ENCODE results near the gene KRTAP10-12. TPM values are rescaled to one million over a fixed set of nuclear protein-coding genes. Genes with fewer than 3 reads are reported as not detected.

The KRTAP10-12 gene
- total and polyA plus RNA-seq, 2 experiments from 2014 or later: not detected

DNA sequence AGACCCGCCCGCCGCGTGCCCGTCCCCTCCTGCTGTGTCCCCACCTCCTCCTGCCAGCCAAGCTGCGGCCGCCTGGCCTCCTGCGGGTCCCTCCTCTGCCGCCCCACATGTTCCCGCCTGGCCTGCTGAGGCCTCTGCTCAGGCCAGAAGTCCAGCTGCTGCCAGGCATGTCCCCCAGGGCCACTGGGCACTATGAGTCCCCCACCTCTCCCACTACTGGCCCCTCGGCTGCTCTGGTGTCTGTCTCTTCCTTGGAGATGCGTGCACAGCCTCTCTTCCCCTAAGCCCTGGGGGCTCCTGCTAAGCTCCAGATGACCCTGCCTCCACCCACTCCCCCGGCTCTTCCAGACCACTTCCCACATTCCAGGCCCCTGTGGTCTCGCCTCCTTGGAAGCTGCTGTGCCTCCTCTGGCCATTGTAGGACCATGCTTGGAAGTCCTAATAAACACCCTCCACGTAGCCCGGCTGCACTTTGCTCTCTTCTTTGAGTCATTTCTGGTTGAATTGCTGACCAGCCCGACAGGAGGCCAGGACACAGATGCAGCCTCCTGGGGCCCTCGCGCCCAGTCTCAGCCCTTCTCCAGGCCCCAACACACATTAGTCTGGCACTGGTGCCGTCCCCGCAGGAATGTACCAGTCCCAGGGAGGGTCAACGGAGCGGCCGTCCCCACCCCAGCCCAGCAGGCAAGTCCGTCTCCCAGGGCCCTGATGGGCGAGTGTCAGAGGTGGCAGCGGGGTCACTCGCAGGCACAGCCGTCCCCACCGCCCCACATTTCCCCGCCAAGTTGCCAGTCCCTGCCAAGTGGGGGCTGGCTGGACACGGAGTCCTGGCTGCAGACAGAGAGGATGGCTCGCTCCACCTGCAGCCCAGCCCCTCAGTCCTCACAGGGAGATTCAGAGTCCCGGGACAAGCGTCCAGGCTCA is 1.1 kb downstream of the KRTAP10-12 start:
- Histone ChIP-seq H3K4me3 (no peak overlapping the region), H3K27ac (no peak overlapping the region), H3K36me3 (no peaks in the 10 kb centered on the region), H3K4me1 (ENCODE audit: low read depth) (no peaks in the 10 kb centered on the region), H3K9me3 (ENCODE audit: low read depth) (no peaks in the 10 kb centered on the region), H3K27me3 (peaks cover 18% of the 10 kb centered on the region)
- TF ChIP-seq, protein P1, sequence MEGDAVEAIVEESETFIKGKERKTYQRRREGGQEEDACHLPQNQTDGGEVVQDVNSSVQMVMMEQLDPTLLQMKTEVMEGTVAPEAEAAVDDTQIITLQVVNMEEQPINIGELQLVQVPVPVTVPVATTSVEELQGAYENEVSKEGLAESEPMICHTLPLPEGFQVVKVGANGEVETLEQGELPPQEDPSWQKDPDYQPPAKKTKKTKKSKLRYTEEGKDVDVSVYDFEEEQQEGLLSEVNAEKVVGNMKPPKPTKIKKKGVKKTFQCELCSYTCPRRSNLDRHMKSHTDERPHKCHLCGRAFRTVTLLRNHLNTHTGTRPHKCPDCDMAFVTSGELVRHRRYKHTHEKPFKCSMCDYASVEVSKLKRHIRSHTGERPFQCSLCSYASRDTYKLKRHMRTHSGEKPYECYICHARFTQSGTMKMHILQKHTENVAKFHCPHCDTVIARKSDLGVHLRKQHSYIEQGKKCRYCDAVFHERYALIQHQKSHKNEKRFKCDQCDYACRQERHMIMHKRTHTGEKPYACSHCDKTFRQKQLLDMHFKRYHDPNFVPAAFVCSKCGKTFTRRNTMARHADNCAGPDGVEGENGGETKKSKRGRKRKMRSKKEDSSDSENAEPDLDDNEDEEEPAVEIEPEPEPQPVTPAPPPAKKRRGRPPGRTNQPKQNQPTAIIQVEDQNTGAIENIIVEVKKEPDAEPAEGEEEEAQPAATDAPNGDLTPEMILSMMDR (IDR thresholded peaks at IDR 0.05; ENCODE audit: low read depth, low read length): no peak
- no peak for DNase-seq (ENCODE audit: low read depth in 1 of 2, low spot score in 1 of 2)

DNA sequence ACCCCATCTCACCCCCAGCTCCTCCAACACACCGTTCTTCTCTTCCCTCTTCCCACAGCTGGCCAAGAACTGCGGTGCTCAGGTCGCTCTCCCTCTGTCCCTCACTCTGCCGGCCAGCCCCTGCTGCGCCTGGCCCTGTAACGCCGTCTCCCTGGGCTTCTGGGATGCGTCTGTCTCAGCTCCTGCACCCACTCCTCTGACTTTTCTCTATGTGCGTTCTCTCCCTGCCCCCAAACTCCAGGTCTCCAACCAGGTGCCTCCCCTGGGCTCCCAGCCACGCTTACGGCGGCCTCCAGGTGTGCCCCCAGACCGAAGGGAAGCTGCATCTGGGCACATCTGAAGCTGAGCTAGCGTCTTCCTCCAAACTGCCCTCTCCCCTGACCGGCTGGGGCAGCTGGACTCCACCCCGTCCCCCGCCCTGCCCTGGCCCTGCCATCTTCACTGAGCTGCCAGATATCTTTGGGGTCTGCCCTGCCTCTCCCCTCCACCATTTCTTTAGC is 2.6 kb downstream of the KRTAP10-12 start:
- Histone ChIP-seq H3K4me1 (ENCODE audit: low read depth) (no peaks in the 10 kb centered on the region), H3K27me3 (peaks cover 32% of the 10 kb centered on the region), H3K9me3 (ENCODE audit: low read depth) (no peaks in the 10 kb centered on the region), H3K4me3 (no peak overlapping the region), H3K27ac (no peak overlapping the region), H3K36me3 (no peaks in the 10 kb centered on the region)
- TF ChIP-seq, protein P1 (IDR thresholded peaks at IDR 0.05; ENCODE audit: low read depth, low read length): no peak
- no peak for DNase-seq (ENCODE audit: low read depth in 1 of 2, low spot score in 1 of 2)

DNA sequence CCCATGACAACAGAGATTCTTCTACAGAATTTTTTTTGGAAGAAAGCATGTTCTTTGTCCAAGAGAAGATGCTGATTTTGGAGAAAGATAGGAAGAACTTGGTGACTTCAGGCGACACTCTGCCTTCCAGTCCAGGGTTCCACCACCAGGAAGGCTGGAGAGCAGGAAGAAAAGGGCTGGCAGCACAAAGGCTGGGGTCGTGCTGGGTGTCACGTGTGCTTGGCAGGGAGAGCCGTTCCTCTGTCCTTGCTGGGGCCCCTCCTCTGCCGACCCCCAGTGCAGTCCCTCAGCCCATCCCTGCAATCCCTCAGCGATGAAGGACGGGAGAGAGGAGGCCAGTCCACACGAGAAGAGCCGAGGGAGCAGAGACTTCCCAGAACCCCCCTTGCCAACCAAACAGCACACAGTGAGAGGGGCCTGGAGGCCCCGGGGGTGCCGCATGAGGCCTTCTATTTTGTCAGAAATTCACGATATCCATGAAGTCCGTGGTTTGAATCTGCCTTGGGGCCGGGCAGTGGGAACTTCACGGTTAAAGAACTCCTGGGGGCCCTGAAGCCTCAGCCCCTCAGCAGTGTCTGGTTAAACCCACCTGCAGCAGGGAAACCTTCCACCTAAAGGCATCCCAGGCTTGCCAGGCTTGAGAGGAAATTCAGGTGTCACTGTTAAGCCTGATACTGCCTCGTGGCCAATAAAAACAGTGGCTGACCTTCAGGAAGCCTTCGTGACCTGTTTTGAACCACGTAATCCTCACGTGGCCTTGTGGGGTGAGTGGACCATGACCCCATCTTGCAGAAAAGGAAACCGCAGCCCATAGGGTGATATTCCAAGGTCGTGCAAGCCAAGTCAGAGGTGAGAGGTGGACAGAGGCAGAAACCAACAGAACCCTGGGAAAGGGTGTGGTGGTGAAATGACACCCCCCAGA is 3.4 kb downstream of the KRTAP10-12 start:
- no peak overlapping the region for H3K27ac ChIP-seq
- no peaks in the 10 kb centered on the region for H3K36me3 ChIP-seq
- TF ChIP-seq, protein P1 (IDR thresholded peaks at IDR 0.05; ENCODE audit: low read depth, low read length): no peak
- DNase-seq (ENCODE audit: low read depth in 1 of 2, low spot score in 1 of 2): no peak
- H3K4me3 ChIP-seq: no peak overlapping the region
- peaks cover 41% of the 10 kb centered on the region for H3K27me3 ChIP-seq
- no peaks in the 10 kb centered on the region for H3K9me3 ChIP-seq (ENCODE audit: low read depth)
- H3K4me1 ChIP-seq (ENCODE audit: low read depth): no peaks in the 10 kb centered on the region

DNA sequence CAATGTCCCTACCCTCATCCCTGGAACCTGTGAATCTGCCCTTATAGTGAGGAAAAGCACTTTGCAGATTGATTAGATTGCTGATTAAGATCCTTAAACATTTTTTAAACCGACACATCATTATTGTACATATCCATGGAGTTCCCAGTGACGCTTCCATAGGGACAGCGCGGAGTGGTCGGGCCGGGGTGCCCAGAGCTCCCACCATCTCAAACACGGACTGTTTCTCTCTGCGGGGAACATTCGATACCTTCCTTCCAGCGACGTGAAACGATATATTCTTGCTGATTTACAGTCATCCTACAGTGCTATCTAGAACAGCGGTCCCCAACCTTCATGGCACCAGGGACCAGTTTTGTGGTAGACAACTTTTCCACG is 4.0 kb downstream of the KRTAP10-12 start:
- Histone ChIP-seq H3K27ac (no peak overlapping the region), H3K27me3 (peaks cover 47% of the 10 kb centered on the region), H3K4me1 (ENCODE audit: low read depth) (no peaks in the 10 kb centered on the region), H3K36me3 (no peaks in the 10 kb centered on the region), H3K4me3 (no peak overlapping the region), H3K9me3 (ENCODE audit: low read depth) (no peaks in the 10 kb centered on the region)
- TF ChIP-seq, protein P1 (IDR thresholded peaks at IDR 0.05; ENCODE audit: low read depth, low read length): no peak
- no peak for DNase-seq (ENCODE audit: low read depth in 1 of 2, low spot score in 1 of 2)

DNA sequence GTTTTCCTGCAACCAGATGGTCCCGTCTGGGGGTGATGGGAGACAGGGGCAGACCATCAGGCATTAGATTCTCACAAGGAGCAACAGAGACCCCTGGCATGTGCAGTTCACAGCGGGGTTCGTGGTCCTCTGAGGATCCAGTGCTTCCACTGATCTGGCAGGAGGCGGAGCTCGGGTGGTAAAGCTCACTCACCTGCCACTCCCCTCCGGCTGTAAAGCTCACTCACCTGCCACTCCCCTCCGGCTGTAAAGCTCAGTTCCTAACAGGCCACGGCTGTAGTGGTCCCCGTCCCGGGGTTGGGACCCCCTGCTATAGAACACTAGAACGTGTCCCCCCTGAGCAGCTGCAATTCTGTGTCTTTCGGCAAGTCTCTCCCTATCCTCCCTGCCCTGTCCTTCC is 4.6 kb downstream of the KRTAP10-12 start:
- no peak for DNase-seq (ENCODE audit: low read depth in 1 of 2, low spot score in 1 of 2)
- H3K36me3 ChIP-seq: no peaks in the 10 kb centered on the region
- no peaks in the 10 kb centered on the region for H3K4me1 ChIP-seq (ENCODE audit: low read depth)
- H3K4me3 ChIP-seq: no peak overlapping the region
- H3K9me3 ChIP-seq (ENCODE audit: low read depth): no peaks in the 10 kb centered on the region
- no peak overlapping the region for H3K27ac ChIP-seq
- peaks cover 52% of the 10 kb centered on the region for H3K27me3 ChIP-seq
- TF ChIP-seq, protein P1 (IDR thresholded peaks at IDR 0.05; ENCODE audit: low read depth, low read length): no peak

All from cardiac muscle cell (in vitro differentiated cells and primary cell).